Measurements from ENCODE around the gene SLC15A4.

Gene SLC15A4

DNA sequence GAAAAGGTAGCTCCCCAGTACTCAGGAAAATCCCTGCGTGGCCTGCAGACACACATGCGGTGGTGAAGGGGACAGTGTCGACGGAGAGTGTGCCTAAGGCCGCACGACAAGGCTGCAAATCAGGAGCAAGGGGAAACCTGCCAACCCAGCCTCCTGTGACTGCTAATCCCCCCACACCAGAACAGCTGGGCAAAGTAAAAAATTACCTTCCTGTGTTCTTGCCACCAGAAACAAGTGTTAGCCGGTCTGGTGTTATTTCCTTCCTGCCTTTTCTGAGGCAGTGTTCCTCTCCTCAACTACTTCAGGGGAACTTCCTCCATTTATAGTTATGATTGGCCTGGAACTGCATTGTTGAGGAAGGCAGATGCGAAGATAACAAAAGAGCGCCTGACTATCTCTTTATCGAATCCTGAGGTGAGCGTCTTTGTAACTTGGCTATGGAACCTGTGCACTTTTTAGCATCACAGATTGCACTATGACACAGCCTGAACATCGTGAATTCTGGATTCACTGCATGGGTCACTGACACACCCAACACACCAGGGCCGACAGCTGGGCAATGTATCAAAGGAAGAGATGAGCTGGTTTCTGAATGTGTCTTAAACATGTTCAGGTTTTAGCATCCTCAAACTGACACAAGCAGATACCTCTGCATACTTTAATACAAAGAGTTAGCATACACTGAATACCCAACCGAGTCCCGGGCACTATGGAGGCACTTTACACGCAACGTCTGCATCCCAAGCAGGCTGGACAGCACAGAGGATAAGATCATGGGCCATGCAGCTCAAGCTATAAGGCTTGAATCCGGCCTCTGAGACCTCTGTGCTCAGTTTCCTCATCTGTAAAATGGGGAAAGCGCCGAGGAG, 28.9 kb downstream of the SLC15A4 start:
- DNase-seq (ENCODE audit: low read depth, low spot score): no peak

DNA sequence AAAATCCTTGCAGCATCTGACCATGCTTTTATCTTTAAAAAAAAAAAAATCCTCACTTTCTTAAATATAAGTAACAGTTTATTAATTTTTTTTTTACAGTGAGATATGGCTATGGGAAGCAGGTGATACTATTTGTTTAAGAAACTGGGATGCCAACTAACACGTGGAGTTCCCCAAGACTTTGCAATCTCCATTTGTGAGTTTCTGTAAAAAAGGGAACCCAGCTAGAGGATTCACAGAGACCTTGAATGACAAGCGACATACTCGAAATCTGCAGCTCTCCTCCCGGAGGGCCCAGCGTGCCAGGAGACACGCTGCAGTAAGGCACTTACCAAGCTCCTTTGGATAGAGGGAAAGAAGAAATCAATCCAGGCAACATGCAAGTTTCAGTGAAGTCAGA, 30.1 kb downstream of the SLC15A4 start:
- DNase-seq (ENCODE audit: low read depth, low spot score): no peak

DNA sequence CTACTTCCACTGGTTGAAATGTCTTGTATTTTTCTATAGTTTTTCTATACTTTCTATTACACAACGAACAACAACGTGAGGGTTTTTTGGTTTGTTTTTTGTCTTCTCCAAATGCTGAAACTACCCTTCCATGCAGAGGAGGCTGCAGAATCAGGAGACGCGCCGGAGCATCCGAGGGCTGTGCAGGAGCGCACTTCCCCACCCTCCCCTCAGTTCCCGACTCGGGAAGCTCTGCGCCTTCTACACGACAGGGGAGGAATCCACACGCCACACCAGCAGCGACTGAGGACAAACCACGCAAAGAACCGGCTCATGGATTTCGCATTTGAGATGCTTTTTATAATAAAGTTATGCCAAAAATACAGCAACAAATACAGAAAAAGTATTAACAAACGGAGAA, 30.9 kb downstream of the SLC15A4 start:
- DNase-seq (ENCODE audit: low read depth, low spot score): no peak

DNA sequence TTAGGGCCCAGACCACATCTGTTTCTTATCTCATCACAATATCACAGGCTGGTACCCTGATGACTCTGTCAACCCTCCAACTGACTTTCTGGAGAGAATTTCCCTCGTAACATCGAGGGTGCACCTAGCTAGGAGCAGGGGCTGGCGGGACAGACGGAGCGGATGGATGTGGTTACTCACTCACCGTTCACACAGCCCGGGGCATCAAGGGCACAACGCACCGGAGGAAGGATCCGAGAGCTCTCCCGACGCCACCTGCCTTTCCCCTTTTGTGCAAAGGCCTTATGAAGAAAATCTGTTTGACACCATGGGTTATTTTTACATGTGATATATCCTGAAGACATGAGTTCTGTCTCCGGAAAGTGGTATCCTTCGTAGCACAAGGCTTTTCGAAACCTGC, 31.4 kb downstream of the SLC15A4 start:
- DNase-seq (ENCODE audit: low read depth, low spot score): no peak

DNA sequence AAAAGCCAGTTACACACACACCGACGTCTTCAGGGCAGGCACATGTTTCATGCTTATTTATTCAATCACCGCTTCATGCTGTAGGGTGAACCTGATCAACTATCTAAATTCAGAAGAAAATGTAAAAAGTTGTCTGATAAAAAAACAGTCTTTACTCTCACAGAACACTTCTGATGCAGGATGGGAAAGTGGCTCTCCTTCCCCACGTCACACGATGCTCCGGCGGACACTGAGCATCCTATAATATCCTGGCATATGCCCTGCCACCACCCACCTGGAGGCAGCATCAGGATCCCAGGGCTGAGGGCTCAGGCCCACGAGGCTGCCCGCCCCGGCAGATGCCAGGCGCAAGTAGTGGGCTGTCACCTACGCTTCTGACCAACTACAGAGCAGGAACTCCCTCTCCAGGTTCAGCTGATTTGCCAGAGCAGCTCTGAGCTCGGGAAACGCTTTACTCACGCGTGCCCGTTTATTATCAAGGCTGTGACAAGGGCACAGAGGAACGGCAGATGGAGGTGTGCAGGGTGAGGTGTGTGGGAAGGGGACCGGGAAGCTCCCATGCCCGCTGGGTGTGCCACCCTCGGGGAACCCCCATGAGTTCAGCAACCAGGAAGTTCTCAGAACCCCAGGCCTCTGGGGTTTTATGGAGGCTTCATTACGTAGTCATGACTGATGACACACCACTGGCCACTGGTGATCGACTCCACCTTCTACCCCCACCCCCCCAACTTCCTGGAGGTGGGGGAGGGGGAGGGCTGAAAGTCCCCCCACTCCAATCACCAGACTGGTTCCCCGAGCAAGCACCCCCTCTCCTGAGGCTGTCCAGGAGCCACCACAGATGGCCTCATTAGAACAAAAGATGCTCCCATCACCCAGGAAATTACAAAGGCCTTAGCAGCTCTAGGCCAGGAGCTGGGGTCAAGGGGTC, 32.1 kb downstream of the SLC15A4 start:
- no peak for DNase-seq (ENCODE audit: low read depth, low spot score)

DNA sequence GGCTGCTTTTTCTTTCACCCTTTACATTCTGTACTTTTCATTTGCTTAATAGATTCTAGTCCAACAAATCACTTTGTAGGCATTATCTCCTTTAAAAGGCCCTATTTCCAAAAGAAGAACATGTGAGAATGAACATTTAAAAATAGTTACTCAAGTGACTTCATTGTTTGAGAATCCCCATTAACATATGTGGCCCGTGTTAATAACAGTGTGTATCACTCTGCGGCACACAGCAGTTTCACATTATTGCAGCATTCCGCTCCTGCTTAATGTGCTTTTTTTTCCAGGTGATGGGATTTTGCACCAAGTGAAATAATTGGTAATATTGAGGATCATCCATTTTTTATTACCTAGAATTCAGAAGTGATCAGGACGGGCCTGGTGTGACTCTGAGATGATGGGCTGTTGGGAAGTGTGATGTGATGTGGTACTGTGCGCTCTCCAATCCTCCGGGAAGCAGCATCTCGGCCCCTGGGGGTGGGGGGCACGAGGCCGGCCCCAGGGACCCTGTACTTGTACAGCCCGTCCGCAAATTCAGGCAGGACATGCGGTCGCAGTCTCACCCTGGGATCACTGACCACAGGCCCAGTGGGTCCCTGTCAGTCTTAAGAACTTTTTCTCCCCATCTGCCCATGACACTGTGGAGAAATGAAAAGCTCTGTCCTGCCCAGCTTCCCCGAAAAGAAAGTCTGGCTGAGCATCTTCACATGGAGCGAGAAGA, 32.9 kb downstream of the SLC15A4 start:
- no peak for DNase-seq (ENCODE audit: low read depth, low spot score)

DNA sequence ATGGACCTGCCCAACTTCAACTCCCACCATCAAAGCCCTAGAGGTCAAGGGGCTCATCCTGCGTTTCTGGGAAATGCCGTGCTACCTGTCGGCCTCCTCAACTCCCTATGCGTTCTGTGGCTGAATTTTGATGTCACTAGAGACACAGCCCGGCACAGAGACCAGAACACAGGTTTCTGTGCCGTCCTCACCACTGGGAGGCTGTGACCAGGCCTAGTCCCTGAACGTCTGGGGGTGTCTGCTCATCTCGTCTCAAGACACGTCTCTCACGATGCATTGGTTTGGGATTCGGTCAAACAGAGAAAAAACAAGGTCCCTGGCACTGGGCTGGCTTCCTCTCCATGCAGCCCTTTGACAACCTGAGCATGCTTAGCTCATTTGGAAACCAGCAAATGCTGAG, 33.5 kb downstream of the SLC15A4 start:
- DNase-seq (ENCODE audit: low read depth, low spot score): no peak

DNA sequence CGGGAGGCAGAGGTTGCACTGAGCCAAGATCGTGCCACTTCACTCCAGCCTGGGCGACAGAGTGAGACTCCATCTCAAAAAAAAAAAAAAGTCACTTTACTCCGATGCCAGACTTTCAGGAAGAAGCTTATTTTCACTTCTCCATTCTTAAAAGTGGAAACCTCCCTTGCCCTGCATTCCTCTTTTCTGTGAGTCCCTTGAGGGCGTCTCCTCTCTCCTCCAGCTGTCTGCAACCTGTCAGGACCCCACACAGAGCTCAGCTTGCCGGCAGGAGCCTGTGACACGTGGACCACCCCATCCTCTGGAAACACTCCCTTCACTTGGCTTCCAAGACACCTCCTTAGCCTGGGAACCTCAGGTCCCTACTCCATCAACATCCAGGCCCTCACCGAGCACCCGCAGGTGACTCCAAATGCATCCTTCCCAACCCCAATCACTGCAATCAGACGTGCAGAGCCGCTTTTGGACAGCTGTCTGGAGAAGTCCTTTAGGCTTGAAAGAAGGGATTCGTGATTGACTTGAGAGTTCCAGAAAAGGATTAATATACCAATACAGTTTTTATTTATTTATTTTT, 34.3 kb downstream of the SLC15A4 start:
- DNase-seq (ENCODE audit: low read depth, low spot score): no peak

DNA sequence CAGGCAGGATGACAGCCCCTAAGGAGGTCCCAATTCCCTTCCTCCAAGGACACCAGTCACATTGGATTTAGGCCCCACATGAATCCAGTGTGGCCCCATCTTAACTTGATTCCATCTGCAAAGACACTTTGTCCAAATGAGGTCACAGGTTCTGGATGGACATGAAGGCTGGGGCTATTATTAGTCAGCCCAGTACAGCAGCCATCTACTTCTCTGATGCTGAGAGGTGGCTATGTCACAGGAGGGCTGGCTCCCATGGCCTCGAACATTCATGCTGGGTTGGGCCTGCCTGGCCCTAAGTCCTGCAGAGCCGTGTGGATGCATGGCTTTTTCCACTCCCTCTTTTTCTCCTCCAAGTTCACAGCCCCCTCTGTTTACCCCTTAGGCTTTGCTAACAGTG, 35.9 kb downstream of the SLC15A4 start:
- DNase-seq (ENCODE audit: low read depth, low spot score): no peak

DNA sequence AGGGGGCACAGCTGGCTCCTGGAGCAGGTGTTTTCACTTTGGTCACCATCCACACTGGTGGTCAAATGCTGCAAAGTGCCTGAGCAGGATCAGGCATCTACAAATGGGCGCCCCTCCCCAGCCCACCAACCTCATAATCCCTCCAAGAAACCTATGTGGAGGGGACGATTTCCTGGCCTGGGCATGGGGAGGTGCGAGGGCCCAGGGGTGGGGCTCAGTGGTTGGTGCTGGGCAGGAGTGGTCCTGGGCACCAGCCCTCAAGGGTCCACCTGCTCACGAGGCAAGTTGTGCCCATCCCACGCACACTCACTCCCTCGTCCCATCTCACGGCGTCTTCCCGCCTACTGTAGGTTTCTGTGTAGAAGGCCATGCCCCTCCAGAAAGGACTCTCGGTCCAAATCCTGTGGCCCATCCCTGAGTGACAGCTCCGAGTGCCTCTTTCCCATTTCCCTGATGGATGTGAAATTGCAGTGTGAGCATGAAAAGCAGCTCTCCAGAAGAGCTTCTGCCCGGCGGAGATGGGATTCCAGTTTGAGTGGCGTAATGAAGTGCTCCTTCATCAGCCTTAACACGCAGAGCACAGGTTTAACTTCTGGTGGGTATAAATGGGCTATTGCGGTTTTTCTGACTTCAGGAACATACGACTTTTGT, 36.9 kb downstream of the SLC15A4 start:
- DNase-seq (ENCODE audit: low read depth, low spot score): no peak

DNA sequence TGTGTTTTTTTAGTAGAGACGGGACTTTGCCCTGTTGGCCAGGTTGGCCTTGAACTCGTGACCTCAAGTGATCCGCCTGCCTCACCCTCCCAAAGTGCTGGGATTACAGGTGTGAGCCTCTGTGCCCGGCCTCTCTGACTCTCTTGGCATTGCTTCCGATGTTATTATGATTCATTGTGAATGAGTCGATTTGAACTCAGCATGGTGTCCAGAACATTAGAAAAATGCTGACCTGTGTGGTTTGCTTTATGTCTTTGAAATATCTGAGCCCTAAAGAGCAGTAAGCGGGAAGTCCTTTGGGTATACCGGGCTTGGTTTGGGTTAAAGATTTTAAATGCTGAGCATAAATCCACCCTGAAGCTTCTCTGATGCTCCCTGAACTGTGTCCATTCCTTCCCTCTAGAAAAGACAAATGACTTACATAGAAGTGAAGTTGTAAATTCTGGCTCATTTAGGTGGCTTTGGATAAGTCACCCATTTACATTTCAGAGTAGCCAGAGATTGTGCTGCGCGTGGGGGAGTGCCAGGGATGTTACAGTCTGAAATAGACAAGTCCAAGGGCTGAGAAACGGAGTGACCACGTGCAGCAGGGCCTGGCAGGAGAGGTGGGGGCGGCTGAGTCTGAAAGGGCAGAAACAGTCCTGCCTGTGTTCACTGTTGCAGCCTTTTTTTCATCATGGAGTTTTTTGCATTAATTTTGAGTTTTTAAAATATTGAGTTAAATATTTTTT, 39.6 kb downstream of the SLC15A4 start:
- no peak for DNase-seq (ENCODE audit: low read depth, low spot score)

DNA sequence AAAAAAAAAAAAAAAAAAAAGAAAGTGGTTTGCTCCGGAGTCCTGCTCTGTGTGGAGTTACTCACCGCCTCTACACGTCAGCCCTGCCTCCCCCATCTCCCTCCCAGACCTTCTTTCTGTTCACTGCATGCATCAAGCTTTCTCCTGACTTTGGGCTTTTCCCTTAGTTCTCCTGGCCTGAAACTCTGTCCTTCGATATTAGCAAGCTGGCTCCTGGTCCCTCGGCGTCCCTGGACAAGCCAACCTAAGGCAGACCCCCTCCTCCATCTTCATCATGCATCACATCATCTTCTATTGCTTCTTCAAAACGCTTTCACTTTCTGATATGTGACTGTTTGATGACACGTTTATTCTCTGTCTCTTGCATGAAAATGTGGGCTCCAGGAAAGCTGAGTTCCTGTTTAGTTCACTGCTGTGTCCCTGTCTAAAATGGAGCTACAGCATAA, 40.6 kb downstream of the SLC15A4 start:
- DNase-seq (ENCODE audit: low read depth, low spot score): no peak

DNA sequence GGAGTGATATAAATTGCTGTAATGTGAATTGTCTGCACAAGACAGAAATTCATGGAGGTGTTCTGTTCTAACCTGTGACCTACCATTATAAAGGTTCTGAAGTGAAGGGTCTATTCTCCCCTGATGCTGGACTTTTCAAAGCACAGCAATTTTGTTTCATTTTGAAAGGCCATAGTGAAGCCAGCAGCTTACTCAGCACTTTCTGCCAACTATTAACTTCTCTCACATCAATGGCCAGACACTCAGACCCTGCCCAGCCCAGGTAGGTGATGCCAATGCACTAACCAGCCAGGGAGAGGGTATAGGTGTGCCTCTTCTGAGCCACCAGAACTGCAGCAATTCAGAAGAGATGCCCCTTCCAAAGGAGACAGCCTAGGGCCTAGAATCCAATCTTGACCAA, 43.9 kb downstream of the SLC15A4 start:
- no peak for DNase-seq (ENCODE audit: low read depth, low spot score)

DNA sequence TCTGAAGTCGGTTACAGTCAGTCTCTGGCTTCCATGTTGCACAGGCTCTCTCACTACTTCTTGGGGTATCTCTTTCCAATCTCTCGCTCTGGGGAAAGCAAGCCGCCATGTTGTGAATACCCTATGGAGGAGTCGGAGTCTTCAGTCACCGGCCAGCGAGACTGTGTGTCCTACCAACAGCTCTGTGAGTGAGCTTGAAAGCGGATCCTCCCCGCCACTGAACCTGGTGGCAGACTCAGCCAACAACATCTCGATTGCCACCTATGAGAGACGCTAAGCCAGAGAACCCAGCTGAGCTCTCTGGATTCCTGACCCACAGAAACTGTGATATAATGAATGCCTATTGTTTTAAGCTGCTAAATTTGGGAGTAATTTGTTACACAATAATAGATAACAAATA, 51.5 kb downstream of the SLC15A4 start:
- no peak for DNase-seq (ENCODE audit: low read depth, low spot score)

DNA sequence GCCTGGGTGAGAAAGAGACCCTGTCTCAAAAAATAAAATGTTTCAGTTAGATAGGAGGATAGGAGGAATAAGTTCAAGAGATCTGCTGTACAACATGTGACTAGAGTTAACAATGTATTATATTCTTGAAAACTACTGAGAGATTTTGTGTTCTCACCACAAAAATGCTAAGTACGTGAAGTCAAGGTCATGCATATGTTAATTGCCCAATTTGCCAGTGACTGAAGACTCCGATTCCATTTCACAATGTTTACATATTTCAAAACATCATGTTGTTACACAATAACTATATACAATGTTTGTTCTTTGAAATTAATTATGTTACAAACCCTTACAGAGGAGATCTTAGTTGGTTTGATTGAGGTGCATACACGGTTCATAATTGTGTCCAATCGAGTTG, 52.1 kb downstream of the SLC15A4 start:
- no peak for DNase-seq (ENCODE audit: low read depth, low spot score)

DNA sequence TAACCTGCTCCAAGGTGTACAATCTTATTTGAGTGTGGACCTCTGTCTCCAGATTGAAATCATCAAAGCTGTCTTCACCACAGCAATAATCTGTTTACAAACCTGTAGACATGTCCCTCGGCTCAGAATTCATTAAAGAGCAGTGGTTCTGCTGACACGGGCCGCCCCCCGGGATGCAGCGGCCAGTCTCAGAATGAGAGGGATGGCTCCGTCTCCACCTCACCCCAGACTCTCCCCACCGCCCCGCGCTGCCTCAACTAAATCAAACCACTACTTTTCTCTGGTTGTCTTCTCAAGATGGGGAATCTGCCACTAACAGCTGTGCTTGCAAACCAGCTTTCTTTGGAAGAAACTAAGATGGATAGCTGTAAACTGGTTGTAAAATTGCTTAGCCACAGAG, 56.2 kb downstream of the SLC15A4 start:
- no peak for DNase-seq (ENCODE audit: low read depth, low spot score)

DNA sequence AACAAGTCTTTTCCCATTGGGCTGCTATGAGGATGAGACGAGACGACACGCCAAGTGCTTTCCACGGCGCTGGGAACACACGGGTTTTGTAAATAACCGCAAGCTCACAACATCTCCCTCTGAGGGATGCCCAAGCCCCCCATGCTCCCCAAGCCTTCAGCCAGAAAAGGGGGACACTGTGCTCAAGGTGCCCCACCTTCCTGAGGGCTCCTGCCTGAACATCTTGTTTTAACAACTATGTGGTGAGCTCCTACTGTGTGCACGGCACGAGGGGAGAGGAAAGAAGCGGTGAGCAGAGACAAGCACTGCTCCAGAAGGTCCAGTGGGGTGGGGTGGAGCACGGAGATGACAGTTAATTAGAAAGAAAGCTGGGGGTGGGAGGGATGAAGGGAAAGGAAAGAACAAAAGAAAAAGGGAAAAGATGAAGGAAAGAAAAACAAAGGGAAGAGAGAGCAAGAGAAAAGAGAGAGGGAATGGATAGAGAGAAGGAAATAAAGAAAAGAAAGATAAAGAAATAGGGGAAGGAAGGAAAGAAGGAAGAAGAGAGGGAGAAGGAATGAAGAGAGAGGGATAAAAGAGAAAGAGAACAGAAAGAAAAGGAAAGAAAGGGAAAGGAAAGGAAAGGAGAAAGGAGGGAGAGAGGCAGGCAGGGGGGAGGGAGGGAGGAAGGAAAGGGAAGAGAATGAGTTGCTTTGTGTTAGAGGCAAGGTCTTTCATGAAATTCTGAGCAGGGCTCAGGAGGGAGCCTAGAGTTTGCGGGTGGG, 56.8 kb downstream of the SLC15A4 start:
- DNase-seq (ENCODE audit: low read depth, low spot score): no peak

DNA sequence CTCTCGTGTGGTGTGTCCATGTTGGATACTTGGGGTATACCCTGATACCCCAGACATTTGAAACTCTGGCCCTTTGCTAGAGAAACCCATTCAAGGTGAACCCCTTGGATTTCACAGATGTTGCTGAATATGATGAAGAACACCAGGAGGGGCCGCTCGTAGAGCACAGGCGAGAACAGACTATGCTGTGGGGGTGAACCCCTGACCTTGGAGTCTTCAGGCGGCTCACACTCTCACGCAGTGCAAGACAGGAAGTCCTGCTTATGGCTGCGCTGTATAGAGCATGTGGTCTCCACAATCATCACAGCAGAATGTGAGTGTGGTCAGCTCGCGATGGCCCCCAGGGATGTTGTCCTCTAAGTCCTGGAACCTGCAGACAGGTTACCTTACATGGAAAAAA, 60.4 kb downstream of the SLC15A4 start:
- no peak for DNase-seq (ENCODE audit: low read depth, low spot score)

DNA sequence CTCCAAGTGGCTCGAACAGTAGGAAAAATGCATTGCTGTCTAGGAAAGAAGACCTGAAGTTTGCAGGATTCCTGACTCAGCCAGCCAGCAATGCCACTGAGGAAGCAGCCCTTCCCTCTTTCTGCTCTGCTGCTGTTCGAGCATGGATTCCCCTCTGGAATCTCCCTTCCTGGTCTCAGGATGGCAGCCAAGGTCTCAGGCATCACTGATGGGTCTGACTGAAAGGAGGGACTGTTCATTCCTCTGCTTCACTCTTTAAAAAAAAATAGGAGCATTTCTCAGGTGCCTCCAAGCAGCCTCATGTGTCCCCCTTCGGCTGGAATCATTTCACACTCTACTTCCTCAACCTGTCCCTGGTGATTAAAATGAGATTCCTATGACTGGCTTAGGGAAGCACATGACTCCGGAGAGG, 62.4 kb downstream of the SLC15A4 start:
- no peak for DNase-seq (ENCODE audit: low read depth, low spot score)

DNA sequence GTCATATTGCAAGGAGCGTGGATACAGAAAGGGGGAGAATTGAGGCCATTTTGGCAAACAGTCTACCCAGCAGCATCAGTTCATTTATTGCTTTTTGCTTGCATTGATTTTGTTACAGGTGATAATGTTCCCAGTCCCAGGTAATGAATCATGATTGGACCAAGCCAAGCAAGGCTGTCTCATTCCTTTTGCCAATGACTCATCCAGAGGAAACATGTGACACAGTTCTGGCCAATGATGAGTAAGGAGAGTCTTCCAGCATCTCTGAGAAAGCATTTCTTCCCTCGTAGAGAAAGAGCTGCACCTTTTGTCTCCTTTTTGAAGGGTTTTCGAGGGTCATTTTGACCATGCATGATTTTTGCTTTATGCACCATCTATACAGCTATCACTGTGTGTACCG, 68.2 kb downstream of the SLC15A4 start:
- DNase-seq (ENCODE audit: low read depth, low spot score): no peak

Measured in ELF-1 (cell line).